Nucleus accumbens (tissue), 56 donors: Measurements from ENCODE around the gene RTN4RL2.

Source experiments
- DNase-seq, 56 donors: peaks; one replicate each; lab custom pipeline; 2025; lab: John Stamatoyannopoulos, UW

The RTN4RL2 gene

GRCh38 chr11:57493507-57494503 lies 33.5 kb downstream of the RTN4RL2 start:
- DNase-seq = peak in 18 of 56 donors; percentile 6 to 48 (median 20)

- DNase-seq = no peak
Measured at GRCh38 chr11:57496109-57496820, 35.9 kb downstream of the RTN4RL2 start.

- DNase-seq = no peak
Measured at GRCh38 chr11:57497303-57498247, 37.2 kb downstream of the RTN4RL2 start.

- no peak for DNase-seq
Measured at GRCh38 chr11:57498540-57498939, 38.2 kb downstream of the RTN4RL2 start.

GRCh38 chr11:57499413-57499982 lies 39.2 kb downstream of the RTN4RL2 start:
- DNase-seq = peak; percentile 36 to 95 (median 86)

GRCh38 chr11:57499983-57500461 lies 39.7 kb downstream of the RTN4RL2 start:
- no peak for DNase-seq

- peak in 1 of 56 donors; percentile 4 for DNase-seq
Measured at GRCh38 chr11:57500515-57500914, 40.2 kb downstream of the RTN4RL2 start.

GRCh38 chr11:57500926-57501325 lies 40.6 kb downstream of the RTN4RL2 start:
- DNase-seq = no peak

- DNase-seq = peak in 2 of 56 donors; percentile 4 to 8
Measured at GRCh38 chr11:57501953-57502352, 41.6 kb downstream of the RTN4RL2 start.

GRCh38 chr11:57502376-57502775 lies 42.0 kb downstream of the RTN4RL2 start:
- DNase-seq = no peak

GRCh38 chr11:57502870-57503269 lies 42.5 kb downstream of the RTN4RL2 start:
- no peak for DNase-seq

- DNase-seq = no peak
Measured at GRCh38 chr11:57504511-57504910, 44.2 kb downstream of the RTN4RL2 start.

GRCh38 chr11:57506522-57506921 lies 46.2 kb downstream of the RTN4RL2 start:
- no peak for DNase-seq

- DNase-seq = no peak
Measured at GRCh38 chr11:57508341-57509170, 48.2 kb downstream of the RTN4RL2 start.

- DNase-seq = no peak
Measured at GRCh38 chr11:57511741-57512430, 51.6 kb downstream of the RTN4RL2 start.

GRCh38 chr11:57512646-57513451 lies 52.5 kb downstream of the RTN4RL2 start:
- no peak for DNase-seq

GRCh38 chr11:57513452-57513795 lies 53.1 kb downstream of the RTN4RL2 start:
- no peak for DNase-seq
